ES-I3 (cell line): ENCODE measurements around the gene TENM3.
"Not testable (repeated sequence)": the region's sequence is repeated elsewhere in the genome, so short reads cannot be mapped to it uniquely, and the experiment has no call there.

ENCODE experiments used
- H3K36me3 ChIP-seq: 2 replicates; pipeline ENCODE4 v1.6.1; 2013; ENCODE audit warnings: mild to moderate bottlenecking, low read length, control low read depth, moderate library complexity; ENCODE audit not compliant: insufficient read depth
- H3K4me1 ChIP-seq: 2 replicates; pipeline ENCODE4 v1.6.1; 2013; ENCODE audit warnings: mild to moderate bottlenecking, control low read depth, low read length; ENCODE audit not compliant: insufficient read depth
- H3K9ac ChIP-seq: 2 replicates; pipeline ENCODE4 v1.6.1; 2013; ENCODE audit warnings: low read depth, mild to moderate bottlenecking, low read length, moderate library complexity
- H3K9me3 ChIP-seq: 2 replicates; pipeline ENCODE4 v1.6.1; 2013; ENCODE audit warnings: mild to moderate bottlenecking, low read length, moderate library complexity; ENCODE audit not compliant: control insufficient read depth, insufficient read depth

TENM3 gene

GRCh38 chr4:182235021-182235795 is 8.0 kb upstream of the TENM3 start:
- H3K9me3 ChIP-seq = no peaks in the 10 kb centered on the region
- peaks cover 19% of the 10 kb centered on the region for H3K4me1 ChIP-seq
- H3K9ac ChIP-seq = no peak overlapping the region
- H3K36me3 ChIP-seq = no peaks in the 10 kb centered on the region

DNA sequence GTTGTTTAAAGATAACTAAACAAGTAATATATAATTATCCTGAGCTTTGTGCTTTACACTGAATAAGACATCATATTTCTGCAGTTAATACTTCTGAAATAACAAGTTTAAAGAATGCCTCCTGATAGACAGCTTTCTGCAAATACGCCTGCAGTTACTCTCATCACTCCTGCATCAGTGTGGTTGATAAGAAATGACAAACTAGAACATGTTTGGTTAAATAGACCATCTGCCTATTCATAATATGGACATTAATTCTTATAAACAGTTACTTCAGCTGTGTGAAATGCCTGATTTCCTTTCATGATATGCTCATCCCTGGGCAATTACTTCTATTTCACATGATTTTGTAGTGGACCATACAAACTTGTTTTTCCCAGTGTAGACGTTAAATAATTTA is 7.0 kb upstream of the TENM3 start:
- no peaks in the 10 kb centered on the region for H3K36me3 ChIP-seq
- H3K9ac ChIP-seq = no peak overlapping the region
- H3K9me3 ChIP-seq = no peaks in the 10 kb centered on the region
- H3K4me1 ChIP-seq = peaks cover 23% of the 10 kb centered on the region

DNA sequence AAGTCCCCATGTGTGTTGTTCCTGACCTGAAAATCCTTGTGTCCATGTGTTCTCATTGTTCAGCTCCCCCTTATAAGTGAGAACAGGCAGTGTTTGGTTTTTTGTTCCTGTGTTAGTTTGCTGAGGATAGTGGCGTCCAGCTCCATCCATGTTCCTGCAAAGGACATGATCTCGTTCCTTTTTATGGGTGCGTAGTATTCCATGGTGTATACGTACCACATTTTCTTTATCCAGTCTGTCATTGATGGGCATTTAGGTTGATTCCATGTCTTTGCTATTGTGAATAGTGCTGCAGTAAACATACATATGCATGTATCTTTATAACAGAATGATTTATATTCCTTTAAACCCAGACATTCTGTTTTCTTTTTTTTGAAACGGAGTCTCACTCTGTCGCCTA is 6.2 kb upstream of the TENM3 start:
- H3K9me3 ChIP-seq, H3K9ac ChIP-seq, H3K36me3 ChIP-seq: not testable (repeated sequence)
- H3K4me1 ChIP-seq = peaks cover 23% of the 10 kb centered on the region

GRCh38 chr4:182238355-182238931 is 4.8 kb upstream of the TENM3 start:
- H3K36me3 ChIP-seq = no peaks in the 10 kb centered on the region
- H3K9ac ChIP-seq = 0 out of 2 replicates have a peak overlapping the region, but pooled peaks have one; percentile 4
- no peaks in the 10 kb centered on the region for H3K9me3 ChIP-seq
- peaks cover 33% of the 10 kb centered on the region for H3K4me1 ChIP-seq

DNA sequence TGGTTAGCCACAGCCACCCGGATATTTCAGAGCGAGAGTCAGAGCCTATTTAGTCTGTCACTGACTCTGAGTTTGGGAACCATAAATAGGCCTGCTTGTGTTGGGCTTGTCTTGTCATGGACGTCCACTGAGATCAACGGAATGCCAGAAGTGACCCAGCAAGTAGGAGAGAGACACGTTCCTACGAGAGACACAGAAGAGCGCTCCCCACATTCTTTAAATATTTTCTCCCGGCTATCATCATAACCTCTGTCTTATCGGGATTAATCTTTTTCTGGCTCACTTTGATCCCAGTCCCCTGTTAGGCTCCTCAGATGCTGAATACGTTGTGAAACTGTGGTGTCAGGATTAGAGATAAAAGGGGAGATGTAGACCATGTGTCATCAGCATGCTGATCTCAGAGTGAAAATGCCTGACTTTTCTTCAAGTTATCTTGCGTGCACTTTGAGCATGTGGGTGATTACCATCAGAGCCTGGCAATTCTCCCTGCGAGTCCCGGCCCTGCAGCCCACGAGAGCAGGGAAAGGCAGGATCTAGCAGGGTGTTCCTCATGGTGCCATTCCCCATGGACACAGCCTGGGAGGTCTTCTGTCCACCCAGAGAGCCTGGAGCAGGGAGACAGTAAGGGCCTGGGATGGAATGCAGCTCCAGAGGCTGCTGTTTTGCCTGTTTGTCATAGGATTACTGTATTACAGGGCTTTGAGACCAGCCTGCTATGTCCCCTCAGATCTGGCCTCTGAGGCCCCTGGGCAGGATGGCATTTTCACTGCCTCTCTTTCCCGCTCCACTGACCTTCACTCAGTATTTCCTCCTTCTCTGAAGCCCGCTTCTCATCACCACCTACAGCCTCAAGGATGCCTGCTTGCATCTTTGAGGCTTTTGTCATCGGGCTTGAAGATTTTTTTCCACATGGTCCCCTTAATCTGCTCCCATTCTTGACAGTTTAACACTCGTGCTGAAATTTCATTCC is 2.8 kb upstream of the TENM3 start:
- H3K9ac ChIP-seq = no peak overlapping the region
- no peaks in the 10 kb centered on the region for H3K9me3 ChIP-seq
- peaks cover 38% of the 10 kb centered on the region for H3K4me1 ChIP-seq
- no peaks in the 10 kb centered on the region for H3K36me3 ChIP-seq

DNA sequence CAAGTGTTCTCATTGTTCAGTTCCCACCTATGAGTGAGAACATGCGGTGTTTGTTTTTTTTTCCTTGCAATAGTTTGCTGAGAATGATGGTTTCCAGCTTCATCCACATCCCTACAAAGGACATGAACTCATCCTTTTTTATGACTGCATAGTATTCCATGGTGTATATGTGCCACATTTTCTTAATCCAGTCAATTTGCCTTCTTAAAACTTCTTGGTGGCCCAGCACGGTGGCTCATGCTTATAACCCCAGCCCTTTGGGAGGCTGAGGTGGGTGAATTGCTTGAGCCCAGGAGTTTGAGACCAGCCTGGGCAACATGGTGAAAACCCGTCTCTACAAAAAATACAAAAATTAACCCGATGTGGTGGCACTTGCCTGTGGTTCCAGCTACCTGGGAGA is 942 bp upstream of the TENM3 start:
- not testable (repeated sequence) for H3K9me3 ChIP-seq

DNA sequence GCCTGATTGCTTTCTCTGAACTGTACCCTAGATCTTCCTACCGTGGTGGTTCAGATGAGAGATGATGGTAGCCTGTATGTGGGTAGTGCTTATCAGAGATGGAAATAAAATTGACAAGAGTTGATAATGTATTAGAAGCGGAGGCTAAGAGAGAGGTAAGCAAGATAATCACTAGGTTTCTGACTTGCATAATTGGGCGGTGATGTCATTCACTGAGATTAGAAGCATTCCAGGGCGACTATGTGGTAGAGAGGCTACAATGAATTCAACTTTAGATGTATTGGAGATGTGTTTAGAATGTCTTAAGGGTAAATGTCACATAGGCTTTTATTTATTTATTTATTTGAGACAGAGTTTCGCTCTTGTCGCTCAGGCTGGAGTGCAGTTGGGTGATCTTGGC is 415 bp upstream of the TENM3 start:
- Histone ChIP-seq H3K9ac (no peak overlapping the region), H3K36me3 (no peaks in the 10 kb centered on the region), H3K4me1 (peaks cover 46% of the 10 kb centered on the region), H3K9me3 (no peaks in the 10 kb centered on the region)

More for the DNA sequence above, 942 bp upstream of the TENM3 start:
- not testable (repeated sequence) for H3K9ac ChIP-seq, H3K36me3 ChIP-seq
- H3K4me1 ChIP-seq = peaks cover 47% of the 10 kb centered on the region

DNA sequence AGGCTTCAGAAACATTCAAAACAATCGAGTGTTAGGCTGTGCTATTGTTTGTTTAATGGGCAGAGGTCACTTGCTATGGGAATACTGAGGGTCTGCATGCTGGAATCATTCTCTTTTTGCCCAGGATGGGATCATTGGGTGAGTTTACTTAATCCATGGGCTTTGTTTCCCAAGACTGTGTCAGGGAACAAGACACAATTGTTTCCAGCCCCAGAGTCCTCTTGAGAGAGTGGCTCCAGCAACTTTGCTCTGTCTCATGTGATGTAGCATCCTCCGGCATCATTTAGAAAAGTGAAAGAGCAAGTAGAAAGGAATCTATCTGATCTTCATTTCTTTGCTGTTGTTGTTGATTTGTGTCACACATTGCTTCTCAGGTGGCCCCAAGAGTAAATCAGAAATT is 1.8 kb downstream of the TENM3 start:
- H3K4me1 ChIP-seq = peaks cover 30% of the 10 kb centered on the region
- no peaks in the 10 kb centered on the region for H3K9me3 ChIP-seq
- no peak overlapping the region for H3K9ac ChIP-seq
- no peaks in the 10 kb centered on the region for H3K36me3 ChIP-seq

DNA sequence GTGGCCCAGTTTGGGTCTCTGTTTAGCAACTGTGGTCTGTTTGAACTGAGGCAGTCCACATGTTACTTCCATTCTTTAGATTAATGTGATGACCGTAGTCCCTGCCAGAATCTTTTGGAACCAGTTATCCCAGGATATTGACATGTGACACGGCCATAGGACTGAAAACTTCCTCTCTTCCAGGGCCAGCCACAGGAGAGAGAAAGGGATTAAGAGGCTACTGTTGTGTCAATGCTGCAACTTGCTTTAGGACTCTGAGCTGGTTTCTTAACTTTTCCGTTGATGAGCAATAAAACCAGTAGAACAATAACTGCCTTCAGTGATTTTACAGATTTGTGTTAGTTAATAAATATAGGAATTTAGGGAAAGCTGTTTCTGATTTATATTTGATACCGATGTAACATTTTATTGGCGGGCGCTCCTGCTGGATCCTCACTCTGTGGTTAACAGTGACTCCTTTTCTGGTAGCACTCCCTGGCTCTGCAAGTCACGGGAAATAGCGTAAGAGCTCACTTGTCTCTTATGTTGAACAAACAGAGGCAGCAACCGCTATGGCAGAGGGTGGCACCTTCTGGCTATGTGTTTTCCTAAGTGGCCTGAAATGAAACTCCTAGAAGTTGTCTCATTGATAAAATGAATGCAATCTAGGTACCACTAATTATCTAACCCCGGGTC is 2.5 kb downstream of the TENM3 start:
- Histone ChIP-seq H3K9ac (no peak overlapping the region), H3K36me3 (no peaks in the 10 kb centered on the region), H3K9me3 (no peaks in the 10 kb centered on the region), H3K4me1 (peaks cover 24% of the 10 kb centered on the region)

- Histone ChIP-seq H3K4me1 (peaks cover 25% of the 10 kb centered on the region), H3K9me3 (no peaks in the 10 kb centered on the region), H3K9ac (no peak overlapping the region), H3K36me3 (no peaks in the 10 kb centered on the region)
These were observed 3.4 kb downstream of the TENM3 start for GRCh38 chr4:182246401-182247205.

GRCh38 chr4:182248295-182248694 is 5.1 kb downstream of the TENM3 start:
- Histone ChIP-seq H3K36me3 (no peaks in the 10 kb centered on the region), H3K4me1 (peaks cover 18% of the 10 kb centered on the region), H3K9me3 (no peaks in the 10 kb centered on the region), H3K9ac (no peak overlapping the region)

- H3K36me3 ChIP-seq = no peaks in the 10 kb centered on the region
- H3K9ac ChIP-seq = no peak overlapping the region
- H3K9me3 ChIP-seq = no peaks in the 10 kb centered on the region
- H3K4me1 ChIP-seq = peaks cover 30% of the 10 kb centered on the region
These were observed 7.2 kb downstream of the TENM3 start for GRCh38 chr4:182250446-182250845.

- H3K9ac ChIP-seq = no peak overlapping the region
- H3K9me3 ChIP-seq = no peaks in the 10 kb centered on the region
- peaks cover 32% of the 10 kb centered on the region for H3K4me1 ChIP-seq
- H3K36me3 ChIP-seq = no peaks in the 10 kb centered on the region
These were observed 7.9 kb downstream of the TENM3 start for GRCh38 chr4:182251116-182251515.
